ENCODE results near the gene STX2. TPM values are rescaled to one million over a fixed set of nuclear protein-coding genes. Genes with fewer than 3 reads are reported as not detected.

STX2 gene
- total RNA-seq, 1 donor from 2014 or later, result 33.0 TPM

DNA sequence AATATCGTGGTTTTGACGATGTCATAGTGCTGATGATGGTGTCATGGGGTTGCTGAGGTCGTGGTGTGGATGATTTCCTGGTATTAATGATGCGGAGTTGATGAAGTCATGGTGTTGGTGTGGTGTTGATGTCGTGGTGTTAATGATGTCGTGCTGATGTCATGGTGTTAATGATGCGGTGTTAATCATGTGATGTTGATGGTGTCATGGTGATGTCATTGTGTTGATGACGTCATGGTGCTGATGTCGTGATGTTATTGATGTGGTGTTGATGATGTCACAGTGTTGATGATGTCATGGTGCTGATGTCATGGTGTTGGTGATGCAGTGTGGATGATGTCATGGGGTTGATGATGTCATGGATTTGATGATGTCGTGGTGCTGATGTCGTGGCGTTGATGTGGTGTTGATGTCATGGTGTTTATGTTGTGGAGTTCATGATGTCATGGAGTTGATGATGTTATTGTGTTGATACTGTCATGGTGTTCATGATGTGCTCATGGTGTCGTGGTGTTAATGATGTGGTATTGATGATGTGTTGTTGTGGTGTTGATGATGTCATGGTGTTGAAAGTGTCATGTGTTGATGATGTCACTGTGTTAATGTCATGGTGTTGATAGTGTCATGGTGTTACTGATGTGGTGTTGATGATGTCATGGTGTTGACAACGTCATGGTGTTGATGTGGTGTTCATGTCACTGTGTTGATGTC is 74.4 kb downstream of the STX2 start:
- TF ChIP-seq, protein P1, sequence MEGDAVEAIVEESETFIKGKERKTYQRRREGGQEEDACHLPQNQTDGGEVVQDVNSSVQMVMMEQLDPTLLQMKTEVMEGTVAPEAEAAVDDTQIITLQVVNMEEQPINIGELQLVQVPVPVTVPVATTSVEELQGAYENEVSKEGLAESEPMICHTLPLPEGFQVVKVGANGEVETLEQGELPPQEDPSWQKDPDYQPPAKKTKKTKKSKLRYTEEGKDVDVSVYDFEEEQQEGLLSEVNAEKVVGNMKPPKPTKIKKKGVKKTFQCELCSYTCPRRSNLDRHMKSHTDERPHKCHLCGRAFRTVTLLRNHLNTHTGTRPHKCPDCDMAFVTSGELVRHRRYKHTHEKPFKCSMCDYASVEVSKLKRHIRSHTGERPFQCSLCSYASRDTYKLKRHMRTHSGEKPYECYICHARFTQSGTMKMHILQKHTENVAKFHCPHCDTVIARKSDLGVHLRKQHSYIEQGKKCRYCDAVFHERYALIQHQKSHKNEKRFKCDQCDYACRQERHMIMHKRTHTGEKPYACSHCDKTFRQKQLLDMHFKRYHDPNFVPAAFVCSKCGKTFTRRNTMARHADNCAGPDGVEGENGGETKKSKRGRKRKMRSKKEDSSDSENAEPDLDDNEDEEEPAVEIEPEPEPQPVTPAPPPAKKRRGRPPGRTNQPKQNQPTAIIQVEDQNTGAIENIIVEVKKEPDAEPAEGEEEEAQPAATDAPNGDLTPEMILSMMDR (IDR thresholded peaks at IDR 0.05; ENCODE audit: insufficient read depth, low read depth, low read length), result no peak
- TF ChIP-seq EZH2 (IDR thresholded peaks at IDR 0.05; ENCODE audit: insufficient read depth, low read length), result no peak

DNA sequence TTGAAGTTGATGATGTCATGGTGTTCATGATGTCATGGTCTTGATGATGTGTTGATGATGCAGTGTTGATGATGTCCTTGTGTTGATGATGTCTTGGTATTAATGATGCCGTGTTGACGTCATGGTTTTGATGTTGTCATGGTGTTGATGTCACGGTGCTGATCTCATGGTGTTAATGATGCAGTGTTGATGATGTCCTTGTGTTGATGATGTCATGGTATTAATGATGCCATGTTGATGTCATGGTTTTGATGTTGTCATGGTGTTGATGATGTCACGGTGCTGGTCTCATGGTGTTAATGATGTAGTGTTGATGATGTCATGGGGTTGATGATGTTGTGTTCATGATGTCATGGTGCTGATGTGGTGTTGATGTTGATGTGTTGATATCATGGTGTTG is 75.0 kb downstream of the STX2 start:
- Mint-ChIP-seq H3K27me3 (ENCODE audit: low read depth, unreplicated experiment) (peaks cover 11% of the 10 kb centered on the region), H3K4me1 (ENCODE audit: low read depth, unreplicated experiment) (no peaks in the 10 kb centered on the region), H3K9me3 (ENCODE audit: unreplicated experiment) (no peaks in the 10 kb centered on the region), H3K27ac (ENCODE audit: unreplicated experiment) (no peak overlapping the region), H3K4me3 (ENCODE audit: unreplicated experiment) (no peak overlapping the region), H3K36me3 (ENCODE audit: low read depth, unreplicated experiment) (no peaks in the 10 kb centered on the region)
- H4K20me1 ChIP-seq (ENCODE audit: insufficient read depth, low read length), result no peaks in the 10 kb centered on the region
- no peaks in the 10 kb centered on the region for H3K79me2 ChIP-seq (ENCODE audit: insufficient read depth, low read length)
- H3K27ac ChIP-seq (ENCODE audit: low read depth, low read length), result no peak overlapping the region
- H3K4me2 ChIP-seq (ENCODE audit: low read length), result no peak overlapping the region
- FAIRE-seq (no peak), DNase-seq (ENCODE audit: low read depth) (peak; percentile 21)
- TF ChIP-seq, protein P1 (IDR thresholded peaks at IDR 0.05; ENCODE audit: insufficient read depth, low read depth, low read length), result no peak
- TF ChIP-seq EZH2 (IDR thresholded peaks at IDR 0.05; ENCODE audit: insufficient read depth, low read length), result no peak
- no peak overlapping the region for H3K9ac ChIP-seq (ENCODE audit: low read length)
- peaks cover 17% of the 10 kb centered on the region for H3K9me3 ChIP-seq (ENCODE audit: insufficient read depth, low read depth, low read length)
- H3K4me1 ChIP-seq (ENCODE audit: insufficient read depth, low read length), result no peaks in the 10 kb centered on the region
- H3K36me3 ChIP-seq (ENCODE audit: insufficient read depth, low read length), result no peaks in the 10 kb centered on the region
- no peak overlapping the region for H3K4me3 ChIP-seq (ENCODE audit: insufficient read depth, low read depth, low read length)
- H3K27me3 ChIP-seq (ENCODE audit: insufficient read depth, low read length), result no peaks in the 10 kb centered on the region
- no peak overlapping the region for H2AFZ ChIP-seq (ENCODE audit: low read depth, low read length)

More for the DNA sequence above, 74.4 kb downstream of the STX2 start:
- Histone ChIP-seq H3K9ac (ENCODE audit: low read length) (no peak overlapping the region), H3K4me3 (ENCODE audit: insufficient read depth, low read depth, low read length) (no peak overlapping the region), H3K27me3 (ENCODE audit: insufficient read depth, low read length) (no peaks in the 10 kb centered on the region), H3K9me3 (ENCODE audit: insufficient read depth, low read depth, low read length) (peaks cover 17% of the 10 kb centered on the region), H3K27ac (ENCODE audit: low read depth, low read length) (no peak overlapping the region), H3K4me1 (ENCODE audit: insufficient read depth, low read length) (no peaks in the 10 kb centered on the region), H2AFZ (ENCODE audit: low read depth, low read length) (no peak overlapping the region), H3K36me3 (ENCODE audit: insufficient read depth, low read length) (no peaks in the 10 kb centered on the region), H3K79me2 (ENCODE audit: insufficient read depth, low read length) (no peaks in the 10 kb centered on the region), H4K20me1 (ENCODE audit: insufficient read depth, low read length) (no peaks in the 10 kb centered on the region), H3K4me2 (ENCODE audit: low read length) (no peak overlapping the region)
- Mint-ChIP-seq H3K36me3 (ENCODE audit: low read depth, unreplicated experiment) (no peaks in the 10 kb centered on the region), H3K27ac (ENCODE audit: unreplicated experiment) (no peak overlapping the region), H3K4me3 (ENCODE audit: unreplicated experiment) (no peak overlapping the region), H3K27me3 (ENCODE audit: low read depth, unreplicated experiment) (peaks cover 11% of the 10 kb centered on the region), H3K9me3 (ENCODE audit: unreplicated experiment) (no peaks in the 10 kb centered on the region), H3K4me1 (ENCODE audit: low read depth, unreplicated experiment) (no peaks in the 10 kb centered on the region)
- DNase-seq (ENCODE audit: low read depth) (peak; percentile 49), FAIRE-seq (peak; percentile 64)

DNA sequence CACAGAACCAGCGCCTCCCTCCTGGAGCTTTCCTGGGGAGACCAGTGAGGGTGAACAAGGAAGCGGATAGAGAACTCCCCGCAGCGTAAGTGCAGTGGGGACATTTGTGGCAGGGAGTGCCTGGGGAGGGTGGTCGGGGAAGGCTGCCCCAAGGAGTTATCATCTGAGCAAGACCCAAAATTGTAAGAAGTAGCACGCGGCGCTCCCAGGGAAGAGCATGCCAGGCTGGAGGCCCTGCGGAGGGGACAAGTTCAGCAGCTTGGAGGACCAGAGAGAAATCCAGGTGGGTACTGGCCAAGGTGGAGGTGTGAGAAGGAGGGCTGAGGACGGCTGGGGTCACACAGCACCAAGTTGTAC is 76.8 kb downstream of the STX2 start:
- H3K27me3 ChIP-seq (ENCODE audit: insufficient read depth, low read length), result no peaks in the 10 kb centered on the region
- no peaks in the 10 kb centered on the region for H3K79me2 ChIP-seq (ENCODE audit: insufficient read depth, low read length)
- H3K4me2 ChIP-seq (ENCODE audit: low read length), result no peak overlapping the region
- no peak overlapping the region for H3K4me3 Mint-ChIP-seq (ENCODE audit: unreplicated experiment)
- H4K20me1 ChIP-seq (ENCODE audit: insufficient read depth, low read length), result no peaks in the 10 kb centered on the region
- H3K9me3 Mint-ChIP-seq (ENCODE audit: unreplicated experiment), result no peaks in the 10 kb centered on the region
- peaks cover 17% of the 10 kb centered on the region for H3K9me3 ChIP-seq (ENCODE audit: insufficient read depth, low read depth, low read length)
- no peaks in the 10 kb centered on the region for H3K36me3 Mint-ChIP-seq (ENCODE audit: low read depth, unreplicated experiment)
- no peak overlapping the region for H3K27ac ChIP-seq (ENCODE audit: low read depth, low read length)
- H3K27ac Mint-ChIP-seq (ENCODE audit: unreplicated experiment), result no peak overlapping the region
- H3K36me3 ChIP-seq (ENCODE audit: insufficient read depth, low read length), result no peaks in the 10 kb centered on the region
- no peak for TF ChIP-seq EZH2 (IDR thresholded peaks at IDR 0.05; ENCODE audit: insufficient read depth, low read length)
- TF ChIP-seq, protein P1 (IDR thresholded peaks at IDR 0.05; ENCODE audit: insufficient read depth, low read depth, low read length), result no peak
- H3K4me1 ChIP-seq (ENCODE audit: insufficient read depth, low read length), result no peaks in the 10 kb centered on the region
- H3K27me3 Mint-ChIP-seq (ENCODE audit: low read depth, unreplicated experiment), result peaks cover 8% of the 10 kb centered on the region
- no peak overlapping the region for H3K4me3 ChIP-seq (ENCODE audit: insufficient read depth, low read depth, low read length)
- FAIRE-seq (no peak), DNase-seq (ENCODE audit: low read depth) (no peak)
- H3K4me1 Mint-ChIP-seq (ENCODE audit: low read depth, unreplicated experiment), result no peaks in the 10 kb centered on the region
- no peak overlapping the region for H2AFZ ChIP-seq (ENCODE audit: low read depth, low read length)
- no peak overlapping the region for H3K9ac ChIP-seq (ENCODE audit: low read length)
